HCT116 (cell line): ENCODE results near the gene MMS19. TPM values are rescaled to one million over a fixed set of nuclear protein-coding genes. Genes with fewer than 3 reads are reported as not detected.
A peak's percentile ranks its signal among the peaks of the same experiment; 100 is the strongest.

Experiments used
- ATAC-seq: fragments of 200-7000 bp; cut with Tn5 transposase; 2 replicates; pipeline ENCODE4 v1.9.1; 2020; ENCODE audit warnings: mild to moderate bottlenecking, moderate library complexity
- BruUV-seq: library from RNA; stranded (reverse); fragments of 400-500 nt; replicated peaks from 2 replicates; lab custom pipeline; 2021; lab: Mats Ljungman, UMichigan
- CTCF ChIA-PET: fragments of 300-600 bp; sonication (Branson Sonifier 250); formaldehyde crosslinking; loops from one replicate; lab custom pipeline; 2021; ENCODE audit warnings: antibody characterized with exemption; lab: Charles Lee
- POLR2A ChIA-PET: fragments of 300-600, 350-600 bp; sonication (Branson Sonifier 250); formaldehyde crosslinking; loops from one replicate; lab custom pipeline; 2021; ENCODE audit warnings: antibody characterized with exemption; lab: Charles Lee
- RAD21 ChIA-PET, 2 experiments: fragments of 300-600 bp; sonication (Branson Sonifier 250); formaldehyde crosslinking; loops; one replicate each; lab custom pipeline; 2023; ENCODE audit warnings: low total read pairs in 2 of 2; ENCODE audit not compliant: uncharacterized antibody in 2 of 2, unreplicated experiment in 2 of 2, low non-redundant PET in 1 of 2; lab: Charles Lee
- DNase-seq: peaks from one replicate; pipeline ENCODE4 v3.0.0-alpha.2; 2010; ENCODE audit warnings: low read depth, low spot score
- H2AFZ ChIP-seq: fragments of 200-600 bp; shearing (Covaris generic), sonication (generic); 2 replicates; pipeline ENCODE4 v1.6.1; 2017; ENCODE audit warnings: low read depth, mixed run types, mixed read lengths, antibody characterized with exemption, low read length; ENCODE audit not compliant: poor library complexity, severe bottlenecking
- H3K27ac ChIP-seq: 2 replicates; pipeline ENCODE4 v1.5.1; 2012; ENCODE audit warnings: low read depth, low read length
- H3K27me3 ChIP-seq: fragments of 200-600 bp; sonication (generic); 2 replicates; pipeline ENCODE4 v1.6.1; 2016; ENCODE audit warnings: mixed run types, low read length, mixed read lengths; ENCODE audit not compliant: insufficient read depth
- H3K36me3 ChIP-seq, 2 experiments: fragments of 200-500 bp in 1 of 2; fragments of 200-600 bp in 1 of 2; sonication (Bioruptor generic) in 1 of 2; sonication (generic) in 1 of 2; 2 replicates each; pipeline versions ENCODE4 v1.5.1 to v1.6.1; 2014 to 2016; ENCODE audit warnings: low read length in 2 of 2, inconsistent platforms in 1 of 2, mixed read lengths in 1 of 2, mixed run types in 1 of 2; ENCODE audit not compliant: insufficient read depth in 2 of 2, control insufficient read depth in 1 of 2
- H3K4me1 ChIP-seq, 2 experiments: fragments of 200-600 bp in 1 of 2; sonication (generic) in 1 of 2; 2 replicates each; pipeline versions ENCODE4 v1.5.1 to v1.6.1; 2012 to 2017; ENCODE audit warnings: low read length in 2 of 2, inconsistent platforms in 1 of 2, mild to moderate bottlenecking in 1 of 2, mixed read lengths in 1 of 2, mixed run types in 1 of 2, moderate library complexity in 1 of 2; ENCODE audit not compliant: insufficient read depth in 2 of 2, control insufficient read depth in 1 of 2
- H3K4me2 ChIP-seq: fragments of 200-600 bp; sonication (generic); 2 replicates; pipeline ENCODE4 v1.6.1; 2017; ENCODE audit warnings: mixed run types, low read length, mixed read lengths
- H3K4me3 ChIP-seq, 2 experiments: fragments of 200-600 bp in 1 of 2; sonication (generic) in 1 of 2; replicated peaks in 1 of 2; 2 replicates each; pipeline ENCODE4 v1.5.1; 2011 to 2016; ENCODE audit warnings: low read length in 2 of 2, control low read depth in 1 of 2, low read depth in 1 of 2, mild to moderate bottlenecking in 1 of 2, mixed read lengths in 1 of 2, mixed run types in 1 of 2
- H3K79me2 ChIP-seq: fragments of 200-600 bp; sonication (generic); 2 replicates; pipeline ENCODE4 v1.6.1; 2017; ENCODE audit warnings: mild to moderate bottlenecking, mixed run types, low read length, moderate library complexity, mixed read lengths; ENCODE audit not compliant: insufficient read depth
- H3K9ac ChIP-seq: fragments of 200-600 bp; sonication (generic); 2 replicates; pipeline ENCODE4 v1.6.1; 2016; ENCODE audit warnings: low read length, mixed read lengths
- H3K9me2 ChIP-seq: fragments of 200-600 bp; sonication (generic), shearing (Covaris generic); 2 replicates; pipeline ENCODE4 v1.6.1; 2017; ENCODE audit warnings: mixed run types, mild to moderate bottlenecking, moderate library complexity; ENCODE audit not compliant: insufficient read depth
- H3K9me3 ChIP-seq, 2 experiments: fragments of 200-500 bp in 1 of 2; fragments of 200-600 bp in 1 of 2; sonication (Bioruptor generic) in 1 of 2; sonication (generic) in 1 of 2; 2 replicates each; pipeline ENCODE4 v1.6.1; 2014 to 2017; ENCODE audit warnings: low read length in 2 of 2, mixed read lengths in 2 of 2, inconsistent platforms in 1 of 2, low read depth in 1 of 2, mild to moderate bottlenecking in 1 of 2, mixed run types in 1 of 2, moderate library complexity in 1 of 2; ENCODE audit not compliant: control insufficient read depth in 1 of 2, insufficient read depth in 1 of 2
- H4K20me1 ChIP-seq: fragments of 200-600 bp; sonication (generic), shearing (Covaris generic); 2 replicates; pipeline ENCODE4 v1.6.1; 2017; ENCODE audit warnings: mixed run types, mild to moderate bottlenecking, moderate library complexity; ENCODE audit not compliant: insufficient read depth
- CEBPB ChIP-seq: IDR thresholded peaks from 2 replicates; pipeline ENCODE4 v1.6.1; 2012; ENCODE audit warnings: low read depth
- CTCF ChIP-seq, 3 experiments: fragments of 200-600 bp in 1 of 3; sonication (generic) in 1 of 3; IDR thresholded peaks in 2 of 3; conservative IDR thresholded peaks in 1 of 3; 2 replicates each; pipeline ENCODE4 v1.5.1; 2012 to 2017; ENCODE audit warnings: low read depth in 2 of 3, low read length in 2 of 3, antibody characterized with exemption in 1 of 3, borderline replicate concordance in 1 of 3, control low read depth in 1 of 3, mild to moderate bottlenecking in 1 of 3, mixed read lengths in 1 of 3, mixed run types in 1 of 3, moderate library complexity in 1 of 3; ENCODE audit not compliant: insufficient read depth in 1 of 3
- EGR1 ChIP-seq: IDR thresholded peaks from 2 replicates; pipeline ENCODE4 v1.6.1; 2012; ENCODE audit warnings: low read depth
- JUND ChIP-seq: IDR thresholded peaks from 2 replicates; pipeline ENCODE4 v1.6.1; 2012
- POLR2AphosphoS5 ChIP-seq: IDR thresholded peaks from 2 replicates; pipeline ENCODE4 v1.6.1; 2011; ENCODE audit warnings: mild to moderate bottlenecking, low read depth, low read length, moderate library complexity
- SIN3A ChIP-seq: IDR thresholded peaks from 2 replicates; pipeline ENCODE4 v1.6.1; 2012; ENCODE audit warnings: low read depth
- intact Hi-C: fragments of 100-400 bp; cut with micrococcal nuclease; formaldehyde crosslinking; loops from 2 replicates; pipeline ENCODE4 v1.10.0; 2022
- total RNA-seq: library from RNA; stranded (reverse); gene quantifications from one replicate; pipeline ENCODE4 v1.2.1, GENCODE V29; 2021; ENCODE audit not compliant: unreplicated experiment

Gene MMS19
- total RNA-seq, 1 experiment from 2014 or later, result 101 TPM

- TF ChIP-seq CTCF (IDR thresholded peaks at IDR 0.05 in 2 of 3, conservative IDR thresholded peaks at IDR 0.05 in 1 of 3; ENCODE audit: borderline replicate concordance in 1 of 3, insufficient read depth in 1 of 3, low read depth in 2 of 3, low read length in 2 of 3), result no peak
These were observed 1.5 kb upstream of the MMS19 start (continued) for GRCh38 chr10:97499561-97500296.

GRCh38 chr10:97498841-97499560, 779 bp upstream of the MMS19 start, which contains the start of gene UBTD1:
UBTD1 (plus strand) TSS chr10:97498924; CDS start chr10:97499204, 280 bp downstream.
- peak within 1 kb of the TSS; percentile 94 for H3K27ac ChIP-seq
- H3K79me2 ChIP-seq, result peaks cover 40% of the 10 kb centered on the region
- no TSS peak for BruUV-seq
- TF ChIP-seq CTCF (IDR thresholded peaks at IDR 0.05 in 2 of 3, conservative IDR thresholded peaks at IDR 0.05 in 1 of 3; ENCODE audit: borderline replicate concordance in 1 of 3, insufficient read depth in 1 of 3, low read depth in 2 of 3, low read length in 2 of 3) (no peak), SIN3A (no peak), JUND (no peak), CEBPB (no peak), EGR1 (peak; percentile 57), POLR2AphosphoS5 (peak; percentile 67)
- TF ChIP-seq, all 23 proteins: peak for 2
- Histone ChIP-seq H3K27me3 (no peaks in the 10 kb centered on the region), H3K4me1 (peaks cover 9 to 17% of the 10 kb centered on the region in 2 experiments; a peak in 3 of 4 replicates), H3K4me3 (peak within 1 kb of the TSS; percentile 81 to 96), H4K20me1 (no peaks in the 10 kb centered on the region), H3K9ac (peak within 1 kb of the TSS; percentile 94), H3K4me2 (peak within 1 kb of the TSS; percentile 81), H2AFZ (peak within 1 kb of the TSS; percentile 18), H3K9me2 (no peaks in the 10 kb centered on the region), H3K9me3 (no peaks in the 10 kb centered on the region), H3K36me3 (no peaks in the 10 kb centered on the region)
- intact Hi-C loops, result loop anchor here (2.0 to 5.0 kb wide), 2 partner anchors 44 to 52 kb away; partner anchors contain the start of genes EXOSC1 and ZDHHC16
- ChIA-PET CTCF (interaction anchor here (0.7 to 1.1 kb wide), 3 partner anchors 35 to 114 kb away, joined by 3 to 4 read pairs (median 4); no protein-coding TSS in a partner anchor), POLR2A (interaction anchor here (0.9 to 1.3 kb wide), 2 partner anchors 13 to 72 kb away, joined by 3 to 4 read pairs; no protein-coding TSS in a partner anchor), RAD21 (no interaction called here)
- DNase-seq (no peak), ATAC-seq (no peak; the same call in 1 of the 2 replicates)
